ENCODE measurements around the gene SORBS2.

SORBS2 gene

DNA sequence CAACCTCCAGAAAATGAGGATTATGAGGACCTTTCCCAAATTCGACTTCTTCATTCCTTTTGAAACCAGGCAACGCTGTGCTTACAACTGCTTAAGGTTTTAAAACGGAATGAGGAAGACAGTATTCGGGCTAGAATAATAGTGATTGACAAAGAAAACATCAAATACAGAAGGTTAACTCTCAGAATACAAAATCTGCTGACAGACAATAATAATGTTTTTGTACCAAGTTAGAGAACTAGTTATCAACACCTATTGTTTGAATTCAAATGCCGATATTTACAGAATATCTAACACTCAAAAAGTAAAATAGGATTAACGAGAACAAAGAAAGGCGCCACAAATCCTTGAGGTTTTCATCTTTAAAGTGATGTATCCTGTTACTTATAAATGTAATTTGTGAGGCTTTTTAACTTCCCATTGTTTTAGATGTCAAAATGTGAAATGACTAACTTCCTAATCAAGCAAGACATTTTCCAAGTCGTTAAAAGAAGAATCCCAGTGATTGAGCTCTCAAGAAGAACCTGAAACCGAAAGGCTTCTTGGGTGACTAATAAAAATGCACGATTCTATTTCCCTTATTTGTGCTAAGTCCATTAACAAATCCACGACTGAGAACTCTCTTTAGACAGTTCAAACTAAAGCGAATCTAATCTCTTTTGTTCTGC is 118.3 kb downstream of the SORBS2 start:
- Histone ChIP-seq H3K4me1 (ENCODE audit: insufficient read depth, poor library complexity, severe bottlenecking) (no peaks in the 10 kb centered on the region), H3K36me3 (ENCODE audit: low read depth) (no peaks in the 10 kb centered on the region), H3K9me3 (ENCODE audit: severe bottlenecking) (no peaks in the 10 kb centered on the region), H3K27me3 (ENCODE audit: insufficient read depth, poor library complexity, severe bottlenecking) (no peaks in the 10 kb centered on the region), H3K27ac (ENCODE audit: poor library complexity, severe bottlenecking) (no peak overlapping the region), H3K4me3 (ENCODE audit: severe bottlenecking) (no peak overlapping the region)
- TF ChIP-seq, protein P1, sequence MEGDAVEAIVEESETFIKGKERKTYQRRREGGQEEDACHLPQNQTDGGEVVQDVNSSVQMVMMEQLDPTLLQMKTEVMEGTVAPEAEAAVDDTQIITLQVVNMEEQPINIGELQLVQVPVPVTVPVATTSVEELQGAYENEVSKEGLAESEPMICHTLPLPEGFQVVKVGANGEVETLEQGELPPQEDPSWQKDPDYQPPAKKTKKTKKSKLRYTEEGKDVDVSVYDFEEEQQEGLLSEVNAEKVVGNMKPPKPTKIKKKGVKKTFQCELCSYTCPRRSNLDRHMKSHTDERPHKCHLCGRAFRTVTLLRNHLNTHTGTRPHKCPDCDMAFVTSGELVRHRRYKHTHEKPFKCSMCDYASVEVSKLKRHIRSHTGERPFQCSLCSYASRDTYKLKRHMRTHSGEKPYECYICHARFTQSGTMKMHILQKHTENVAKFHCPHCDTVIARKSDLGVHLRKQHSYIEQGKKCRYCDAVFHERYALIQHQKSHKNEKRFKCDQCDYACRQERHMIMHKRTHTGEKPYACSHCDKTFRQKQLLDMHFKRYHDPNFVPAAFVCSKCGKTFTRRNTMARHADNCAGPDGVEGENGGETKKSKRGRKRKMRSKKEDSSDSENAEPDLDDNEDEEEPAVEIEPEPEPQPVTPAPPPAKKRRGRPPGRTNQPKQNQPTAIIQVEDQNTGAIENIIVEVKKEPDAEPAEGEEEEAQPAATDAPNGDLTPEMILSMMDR (IDR thresholded peaks at IDR 0.05; ENCODE audit: poor library complexity, severe bottlenecking), result no peak
- ATAC-seq (ENCODE audit: low read depth) (no peak), DNase-seq (ENCODE audit: low spot score) (no peak)

DNA sequence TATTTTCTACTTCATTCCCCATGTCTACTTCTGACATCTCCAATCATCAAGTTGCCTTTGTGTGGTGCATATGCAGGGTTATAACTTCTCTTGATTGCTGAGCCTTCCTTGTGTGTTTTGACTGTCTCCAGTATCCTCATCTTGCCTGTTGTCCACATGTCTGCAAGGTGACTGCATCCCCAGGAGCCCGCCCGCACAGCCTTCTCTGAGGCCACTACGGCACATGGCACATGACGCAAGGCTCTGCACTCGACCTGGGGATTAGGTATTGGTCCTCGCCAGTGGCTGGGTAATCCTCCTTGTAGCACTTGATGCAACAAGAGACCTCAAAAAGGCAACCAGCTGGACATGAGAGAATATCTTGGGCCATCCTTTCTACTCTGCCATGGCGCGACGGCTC is 122.6 kb downstream of the SORBS2 start:
- DNase-seq (ENCODE audit: low spot score), result no peak
- no peak for ATAC-seq (ENCODE audit: low read depth)
- Histone ChIP-seq H3K9me3 (ENCODE audit: severe bottlenecking) (no peaks in the 10 kb centered on the region), H3K27me3 (ENCODE audit: insufficient read depth, poor library complexity, severe bottlenecking) (no peaks in the 10 kb centered on the region), H3K4me3 (ENCODE audit: severe bottlenecking) (no peak overlapping the region), H3K36me3 (ENCODE audit: low read depth) (no peaks in the 10 kb centered on the region), H3K4me1 (ENCODE audit: insufficient read depth, poor library complexity, severe bottlenecking) (no peaks in the 10 kb centered on the region), H3K27ac (ENCODE audit: poor library complexity, severe bottlenecking) (no peak overlapping the region)
- TF ChIP-seq, protein P1 (IDR thresholded peaks at IDR 0.05; ENCODE audit: poor library complexity, severe bottlenecking), result no peak

DNA sequence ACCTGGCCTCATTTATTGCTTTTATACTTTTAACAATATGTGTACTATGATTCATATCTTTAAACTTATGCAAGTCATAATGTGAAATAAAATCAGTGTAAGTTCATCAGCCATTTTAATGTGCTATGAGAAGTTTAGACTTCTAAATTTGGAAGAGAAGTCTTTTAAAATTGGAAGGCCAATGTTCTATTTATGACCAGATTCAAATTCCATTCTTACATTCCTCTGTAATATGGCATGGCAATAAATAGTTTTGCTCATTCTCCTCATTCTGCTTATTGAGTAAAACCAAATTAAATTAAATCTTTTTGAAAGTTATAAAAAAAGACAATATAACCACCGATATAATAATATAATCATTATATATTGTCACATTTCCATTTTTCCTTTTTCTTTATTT is 126.2 kb downstream of the SORBS2 start:
- no peaks in the 10 kb centered on the region for H3K27me3 ChIP-seq (ENCODE audit: insufficient read depth, poor library complexity, severe bottlenecking)
- no peaks in the 10 kb centered on the region for H3K36me3 ChIP-seq (ENCODE audit: low read depth)
- no peak for DNase-seq (ENCODE audit: low spot score)
- H3K4me3 ChIP-seq (ENCODE audit: severe bottlenecking), result no peak overlapping the region
- ATAC-seq (ENCODE audit: low read depth), result no peak
- peaks cover 10% of the 10 kb centered on the region for H3K4me1 ChIP-seq (ENCODE audit: insufficient read depth, poor library complexity, severe bottlenecking)
- TF ChIP-seq, protein P1 (IDR thresholded peaks at IDR 0.05; ENCODE audit: poor library complexity, severe bottlenecking), result no peak
- no peak overlapping the region for H3K27ac ChIP-seq (ENCODE audit: poor library complexity, severe bottlenecking)
- H3K9me3 ChIP-seq (ENCODE audit: severe bottlenecking), result no peaks in the 10 kb centered on the region

DNA sequence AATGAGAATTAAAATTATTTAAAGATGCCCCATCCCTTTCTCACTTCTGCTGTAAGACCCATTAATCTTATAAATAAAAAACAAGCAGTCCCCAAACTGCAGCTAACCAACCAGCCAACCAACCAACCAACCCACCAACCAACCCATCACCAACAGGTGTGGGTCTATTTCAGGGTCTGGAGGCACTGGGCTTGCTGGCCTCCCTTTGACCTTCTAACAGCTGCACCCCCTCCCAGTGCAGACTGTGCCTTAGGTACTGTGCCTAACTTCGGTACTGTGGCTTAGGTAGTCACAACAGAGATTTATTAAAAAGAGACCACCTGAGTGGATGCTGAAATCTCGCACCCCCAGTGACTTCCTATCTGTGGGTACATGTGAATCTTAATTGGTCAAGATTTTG is 128.1 kb downstream of the SORBS2 start:
- TF ChIP-seq, protein P1 (IDR thresholded peaks at IDR 0.05; ENCODE audit: poor library complexity, severe bottlenecking), result no peak
- ATAC-seq (ENCODE audit: low read depth) (no peak), DNase-seq (ENCODE audit: low spot score) (no peak)
- H3K27me3 ChIP-seq (ENCODE audit: insufficient read depth, poor library complexity, severe bottlenecking), result no peaks in the 10 kb centered on the region
- H3K36me3 ChIP-seq (ENCODE audit: low read depth), result no peaks in the 10 kb centered on the region
- H3K9me3 ChIP-seq (ENCODE audit: severe bottlenecking), result no peaks in the 10 kb centered on the region
- no peak overlapping the region for H3K4me3 ChIP-seq (ENCODE audit: severe bottlenecking)
- H3K27ac ChIP-seq (ENCODE audit: poor library complexity, severe bottlenecking), result no peak overlapping the region
- H3K4me1 ChIP-seq (ENCODE audit: insufficient read depth, poor library complexity, severe bottlenecking), result peaks cover 10% of the 10 kb centered on the region

DNA sequence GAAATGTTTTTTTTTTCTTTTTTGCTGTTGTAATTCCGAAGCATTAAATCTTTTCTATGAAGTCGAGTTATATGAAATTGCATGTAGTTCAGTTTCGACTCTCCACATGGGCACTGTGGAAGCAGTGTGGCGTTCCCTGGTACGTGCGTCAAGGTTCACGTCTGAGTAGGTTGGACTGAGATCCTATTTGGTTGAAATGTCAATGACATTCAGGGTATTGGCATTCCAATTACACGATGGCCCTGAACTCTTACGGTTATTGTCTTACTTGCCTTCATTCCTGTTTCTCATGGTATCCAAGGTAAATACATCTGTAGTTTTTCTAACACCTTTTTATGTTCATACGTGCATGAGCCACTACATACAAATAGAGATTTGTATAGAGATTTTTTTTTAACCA is 128.8 kb downstream of the SORBS2 start:
- no peaks in the 10 kb centered on the region for H3K27me3 ChIP-seq (ENCODE audit: insufficient read depth, poor library complexity, severe bottlenecking)
- no peaks in the 10 kb centered on the region for H3K9me3 ChIP-seq (ENCODE audit: severe bottlenecking)
- no peak overlapping the region for H3K4me3 ChIP-seq (ENCODE audit: severe bottlenecking)
- TF ChIP-seq, protein P1 (IDR thresholded peaks at IDR 0.05; ENCODE audit: poor library complexity, severe bottlenecking), result no peak
- no peaks in the 10 kb centered on the region for H3K36me3 ChIP-seq (ENCODE audit: low read depth)
- H3K4me1 ChIP-seq (ENCODE audit: insufficient read depth, poor library complexity, severe bottlenecking), result peaks cover 10% of the 10 kb centered on the region
- ATAC-seq (ENCODE audit: low read depth) (no peak), DNase-seq (ENCODE audit: low spot score) (no peak)
- peak overlapping the region; percentile 41 for H3K27ac ChIP-seq (ENCODE audit: poor library complexity, severe bottlenecking)

All from RWPE2 (cell line).